GM19043 (cell line): ENCODE data around the gene XKR7.

ENCODE experiments used
- ATAC-seq: cut with Tn5 transposase; IDR thresholded peaks from one replicate; pipeline ENCODE4 v1.9.1; 2021; ENCODE audit warnings: low read depth; ENCODE audit not compliant: unreplicated experiment

The XKR7 gene

DNA sequence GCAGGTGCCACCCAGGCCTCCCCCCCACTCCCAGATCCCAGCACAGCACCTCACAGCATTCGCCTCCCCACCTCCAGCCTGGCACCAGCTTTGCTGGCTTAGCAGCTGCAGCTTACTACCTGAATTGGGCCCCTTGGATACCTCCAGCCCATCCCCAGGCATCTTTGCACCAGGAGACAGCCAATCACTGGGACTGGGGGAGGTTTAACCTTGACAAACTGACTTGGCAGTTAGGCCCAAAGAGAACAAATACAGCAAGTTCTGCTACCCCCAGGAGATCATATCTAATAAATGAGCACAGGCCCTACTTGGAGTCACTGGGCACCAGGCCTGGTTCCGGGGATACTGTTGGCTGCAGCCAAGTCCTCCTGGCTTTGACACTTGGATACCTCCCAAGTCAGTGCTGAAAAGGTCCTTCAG, 24.9 kb upstream of the XKR7 start:
- ATAC-seq, result no peak

DNA sequence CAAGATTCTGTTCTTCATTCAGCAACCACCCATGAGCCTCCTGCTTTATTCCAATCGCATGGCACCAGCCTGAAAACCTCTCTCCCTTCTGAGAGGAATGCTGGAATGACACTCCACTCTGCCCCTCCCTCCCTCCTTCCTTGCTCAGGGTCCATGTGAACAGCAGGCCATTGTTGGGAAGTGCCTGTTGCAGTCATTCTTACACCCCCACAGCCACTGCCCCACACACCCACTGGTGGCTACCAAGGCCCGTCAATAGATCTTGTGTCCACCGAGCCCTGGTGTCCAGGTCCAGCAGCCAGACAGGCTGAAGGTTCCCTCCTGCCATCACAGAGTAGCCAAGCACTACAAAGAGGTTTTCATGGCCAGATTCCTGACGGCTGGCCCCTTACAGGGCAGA, 22.6 kb upstream of the XKR7 start:
- no peak for ATAC-seq

DNA sequence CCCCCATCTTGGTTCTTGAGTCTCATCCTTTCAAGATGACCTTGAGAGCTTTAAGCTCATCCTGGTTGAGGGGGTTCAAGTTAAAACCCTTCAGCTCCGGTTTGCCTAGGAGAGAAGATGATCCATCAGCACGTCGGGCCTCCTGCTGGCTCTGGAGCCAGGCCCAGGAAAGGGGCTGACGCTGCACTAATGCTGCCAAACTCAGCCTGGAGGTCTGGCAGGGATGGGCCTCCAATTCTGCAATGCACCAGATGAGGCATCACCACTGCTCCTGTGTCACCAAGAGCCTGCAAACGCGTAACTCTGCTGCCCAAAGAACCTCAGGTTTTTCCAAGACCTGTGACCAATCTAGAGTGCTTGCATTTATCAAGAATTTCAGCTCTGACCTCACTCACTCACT, 22.2 kb upstream of the XKR7 start:
- ATAC-seq, result no peak

DNA sequence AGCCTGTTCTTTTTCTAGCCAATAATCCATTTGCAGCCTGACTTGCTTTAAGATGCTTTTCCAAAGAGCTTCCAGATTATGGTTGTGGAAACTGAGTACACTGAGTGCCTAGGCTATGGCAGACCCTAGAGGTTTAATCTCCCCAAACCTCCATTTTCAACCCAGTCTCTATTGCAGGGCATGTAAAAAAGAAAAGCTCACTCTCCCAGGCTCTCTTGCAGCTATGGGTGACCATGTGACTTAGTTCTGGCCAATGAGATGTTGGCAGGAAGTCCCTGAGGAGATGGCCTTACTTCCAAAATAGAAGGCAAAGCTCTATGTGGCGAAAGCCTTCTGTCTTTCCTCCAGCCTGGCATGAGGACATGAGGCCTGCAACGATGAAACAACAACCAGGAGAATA, 19.9 kb upstream of the XKR7 start:
- no peak for ATAC-seq

DNA sequence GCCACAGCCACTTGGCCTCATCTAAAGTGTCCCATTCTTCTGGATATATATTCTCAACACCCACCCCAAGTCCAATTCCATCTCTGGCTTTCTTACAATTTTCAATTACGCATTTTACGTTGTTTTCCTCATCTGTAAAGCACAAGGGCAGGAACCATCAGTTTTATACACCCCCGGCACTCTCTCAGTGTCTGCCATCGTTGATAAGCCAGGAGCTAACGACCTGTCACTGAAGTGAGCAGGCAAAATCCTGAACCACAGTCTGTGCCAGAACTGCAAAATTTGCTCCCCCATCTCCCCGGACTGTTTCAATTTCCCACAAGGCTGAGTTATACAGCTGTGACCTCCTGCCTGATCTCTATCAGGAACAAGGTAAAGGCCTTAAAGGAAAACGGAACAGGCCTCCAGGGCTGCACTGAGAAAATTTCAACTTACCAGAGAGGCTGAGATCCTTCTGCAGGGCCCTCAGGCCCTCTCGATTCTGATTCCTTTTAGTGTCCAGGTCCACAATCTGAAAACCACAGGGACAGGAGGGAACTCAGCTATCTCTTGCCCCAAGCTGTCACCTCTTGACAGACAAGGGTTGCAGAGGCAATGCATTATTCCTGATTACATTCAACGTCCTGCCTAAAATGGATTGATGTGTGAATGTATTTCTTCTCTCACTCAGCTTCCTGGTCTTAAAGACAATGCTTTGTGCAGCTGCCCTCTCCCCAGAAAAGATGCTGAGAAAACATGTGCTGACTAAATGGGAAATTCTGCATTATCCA, 17.9 kb upstream of the XKR7 start:
- no peak for ATAC-seq

DNA sequence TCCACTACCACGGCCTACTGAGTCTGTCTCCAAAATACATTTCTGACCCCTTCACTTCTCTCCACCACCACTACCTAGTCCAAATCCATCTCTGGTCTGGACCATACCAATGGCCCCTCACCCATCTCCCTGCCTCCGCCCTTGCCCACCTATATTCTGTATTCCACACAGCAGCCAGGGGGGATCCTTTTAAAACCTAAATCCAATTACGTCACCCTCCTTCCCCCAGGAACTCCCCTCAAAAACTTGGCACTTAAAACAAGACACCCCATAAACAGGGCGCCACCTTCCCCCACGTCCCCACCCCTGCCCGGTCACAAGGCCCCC, 16.8 kb upstream of the XKR7 start:
- ATAC-seq, result no peak

DNA sequence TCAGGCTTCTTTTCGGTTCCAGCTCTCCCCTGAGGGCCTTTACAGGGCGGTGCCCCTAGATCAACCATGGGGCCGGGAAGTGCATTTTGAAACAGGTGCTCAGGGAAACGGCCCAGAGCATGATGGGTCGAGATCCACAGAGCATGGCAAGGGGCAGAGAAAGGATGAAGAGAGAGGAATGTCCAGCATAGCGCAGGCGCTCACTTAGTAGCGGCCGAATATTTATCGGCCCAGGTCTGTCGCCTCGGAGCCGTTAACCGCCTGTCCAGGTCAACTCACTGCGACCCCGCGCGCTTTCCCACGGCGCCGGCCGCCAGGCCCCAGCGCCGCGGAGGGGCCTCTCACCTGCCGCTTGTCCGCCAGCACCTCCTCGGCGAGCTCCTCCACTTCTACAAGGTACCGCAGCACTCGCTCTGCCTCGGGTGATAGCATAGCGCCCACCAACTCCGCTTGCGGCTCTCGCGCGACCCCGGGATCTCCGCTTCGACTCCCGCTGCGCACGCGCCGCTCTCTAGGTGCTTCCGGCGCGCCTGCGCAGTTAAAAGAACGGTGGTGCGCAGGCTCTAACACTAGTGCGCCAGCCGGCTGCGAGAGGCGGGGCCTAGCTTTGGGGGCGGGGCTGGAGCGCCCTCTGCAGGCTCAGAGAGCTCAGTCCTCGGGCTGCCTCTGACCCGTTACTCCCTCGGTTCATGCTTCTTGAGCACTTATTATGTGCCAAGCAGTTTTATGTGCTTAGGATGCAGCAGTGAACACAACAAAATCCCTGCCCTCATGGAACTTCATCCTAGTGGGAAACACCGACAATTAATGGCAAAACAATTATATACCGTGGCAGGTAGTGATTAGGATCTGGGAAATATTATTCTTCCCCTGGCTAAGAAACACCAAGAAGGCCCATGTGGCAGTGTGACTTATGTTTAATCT, 16.2 kb upstream of the XKR7 start, which contains the start of gene PDRG1:
PDRG1 (minus strand) TSS at position 517 of the 924 bp plus-strand sequence; CDS start at position 432, 85 bp downstream.
- ATAC-seq, result peak; percentile 91

DNA sequence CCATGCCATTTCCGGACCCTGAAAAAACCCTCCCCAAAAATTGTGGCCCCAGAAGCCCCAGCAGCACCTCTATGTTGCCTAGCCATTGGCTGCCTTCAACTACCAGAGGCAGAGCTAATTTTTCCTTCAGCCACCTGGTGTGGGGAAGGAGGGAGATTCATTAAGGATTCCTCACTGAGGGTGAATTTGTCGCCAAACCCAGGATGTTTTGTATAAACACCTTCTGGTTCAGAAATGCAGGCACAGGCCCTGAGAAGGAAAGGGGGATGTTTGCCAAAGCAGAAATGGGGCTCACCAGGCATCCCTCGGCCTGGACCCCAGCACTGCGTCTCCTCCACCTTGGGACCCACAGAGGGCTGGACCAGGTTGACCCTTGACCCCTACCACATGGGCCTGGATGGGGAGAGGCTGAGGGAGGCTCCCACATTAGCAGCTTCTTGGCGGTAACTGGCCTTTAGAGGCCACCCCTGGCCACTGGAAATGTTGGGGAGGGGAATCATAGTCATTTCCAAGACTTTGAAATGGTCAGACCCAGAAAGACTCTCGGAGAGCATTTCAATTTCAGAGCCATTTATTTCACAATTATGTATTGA, 14.3 kb upstream of the XKR7 start:
- ATAC-seq, result no peak

DNA sequence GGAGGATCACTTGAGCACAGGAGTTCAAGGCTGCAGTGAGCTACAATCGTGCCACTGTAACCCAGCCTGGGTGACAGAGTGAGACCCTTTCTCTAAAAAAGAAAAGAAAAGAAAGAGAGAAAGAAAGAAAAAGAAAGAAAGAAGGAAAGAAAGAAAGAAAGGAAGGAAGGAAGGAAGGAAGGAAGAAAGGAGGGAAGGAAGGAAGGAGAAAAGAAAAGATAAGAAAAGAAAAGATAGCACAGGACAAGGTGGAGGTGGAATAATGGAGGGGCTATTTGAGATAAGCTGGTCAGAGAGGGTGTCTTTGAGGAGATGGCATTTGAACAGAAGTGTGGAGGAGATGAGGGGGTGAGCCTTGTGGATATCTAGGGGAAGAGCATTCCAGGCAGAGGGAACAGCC, 13.5 kb upstream of the XKR7 start:
- no peak for ATAC-seq

DNA sequence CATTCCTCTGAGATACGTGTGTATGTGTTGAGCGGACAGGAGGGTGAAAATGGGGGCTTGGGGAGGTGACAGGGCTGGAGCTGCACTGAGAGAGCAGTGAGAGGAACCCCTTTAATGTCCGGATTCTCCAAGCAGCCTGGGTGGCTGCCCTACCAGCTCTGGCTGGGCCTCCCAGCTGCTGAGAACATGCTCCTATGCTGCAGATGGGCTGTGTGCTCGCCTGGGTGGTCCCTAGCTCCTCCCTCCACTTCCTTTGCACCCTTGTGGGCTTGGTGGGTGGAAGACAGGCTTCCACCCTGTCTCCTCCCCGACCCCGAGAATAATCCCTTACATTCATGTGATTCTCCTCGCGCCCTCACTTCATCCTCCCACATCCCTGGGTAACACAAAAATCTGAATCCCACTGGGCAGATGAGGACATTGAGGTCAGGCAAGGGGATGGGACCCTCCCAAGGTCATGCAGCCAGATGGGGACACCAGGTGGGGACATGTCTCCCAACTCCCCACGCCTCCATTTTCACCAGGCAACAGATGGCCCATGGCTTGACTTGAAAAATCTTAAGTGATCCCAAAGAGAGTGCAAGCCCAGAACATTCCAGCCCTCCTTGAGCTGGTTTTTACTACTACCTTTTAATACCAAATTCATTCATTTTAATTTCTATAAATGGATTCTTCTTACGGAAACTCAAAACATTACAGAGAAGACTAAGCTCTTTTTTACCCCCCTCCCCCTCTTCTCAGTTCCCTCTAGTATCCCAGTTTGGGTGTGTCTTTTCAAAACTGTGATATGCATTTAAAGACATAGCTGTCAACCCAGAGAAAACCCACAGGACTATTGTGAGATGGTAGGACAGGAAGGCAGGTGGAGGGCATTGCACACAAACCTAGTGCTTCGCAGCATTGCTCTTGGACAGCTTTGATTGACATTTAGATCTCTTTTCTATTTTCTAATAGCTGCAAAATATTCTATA, 11.1 kb upstream of the XKR7 start:
- no peak for ATAC-seq

DNA sequence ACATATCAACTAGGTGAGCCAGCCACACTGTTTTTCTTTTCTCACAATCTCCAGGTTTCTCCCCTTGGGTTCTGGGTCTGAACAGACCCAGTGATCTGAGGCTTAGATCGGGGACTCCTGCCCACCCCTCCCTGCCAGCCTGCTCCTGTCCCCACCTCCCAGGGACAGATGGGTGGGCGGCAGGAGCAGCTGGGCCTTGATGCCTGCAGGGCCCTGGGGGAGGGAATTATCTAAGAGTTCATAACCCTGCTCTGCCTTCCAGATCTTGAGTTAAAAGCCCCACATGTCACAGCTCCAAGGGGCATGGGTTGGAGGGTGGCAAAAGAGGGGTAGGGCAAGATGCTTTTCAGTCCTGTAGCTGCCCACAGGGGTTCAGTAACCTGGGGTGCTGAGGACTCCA, 5.2 kb upstream of the XKR7 start:
- no peak for ATAC-seq

DNA sequence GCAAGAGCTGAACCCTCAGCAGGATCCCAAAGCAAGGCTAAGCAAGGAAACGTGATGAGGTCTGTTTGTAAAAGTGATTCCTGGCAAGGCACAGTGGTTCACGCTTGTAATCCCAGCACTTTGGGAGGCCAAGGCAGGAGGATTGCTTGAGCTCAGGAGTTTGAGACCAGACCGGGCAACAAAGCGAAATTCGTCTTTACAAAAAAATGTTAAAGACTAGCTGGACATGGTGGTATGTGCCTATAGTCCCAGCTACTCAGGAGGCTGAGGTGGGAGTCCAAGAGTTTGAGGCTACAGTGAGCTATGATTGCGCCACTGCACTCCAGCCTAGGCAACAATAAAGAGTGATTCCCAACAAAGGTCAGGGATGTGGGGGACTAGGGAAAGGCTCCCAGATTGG, 4.1 kb upstream of the XKR7 start:
- ATAC-seq, result no peak

DNA sequence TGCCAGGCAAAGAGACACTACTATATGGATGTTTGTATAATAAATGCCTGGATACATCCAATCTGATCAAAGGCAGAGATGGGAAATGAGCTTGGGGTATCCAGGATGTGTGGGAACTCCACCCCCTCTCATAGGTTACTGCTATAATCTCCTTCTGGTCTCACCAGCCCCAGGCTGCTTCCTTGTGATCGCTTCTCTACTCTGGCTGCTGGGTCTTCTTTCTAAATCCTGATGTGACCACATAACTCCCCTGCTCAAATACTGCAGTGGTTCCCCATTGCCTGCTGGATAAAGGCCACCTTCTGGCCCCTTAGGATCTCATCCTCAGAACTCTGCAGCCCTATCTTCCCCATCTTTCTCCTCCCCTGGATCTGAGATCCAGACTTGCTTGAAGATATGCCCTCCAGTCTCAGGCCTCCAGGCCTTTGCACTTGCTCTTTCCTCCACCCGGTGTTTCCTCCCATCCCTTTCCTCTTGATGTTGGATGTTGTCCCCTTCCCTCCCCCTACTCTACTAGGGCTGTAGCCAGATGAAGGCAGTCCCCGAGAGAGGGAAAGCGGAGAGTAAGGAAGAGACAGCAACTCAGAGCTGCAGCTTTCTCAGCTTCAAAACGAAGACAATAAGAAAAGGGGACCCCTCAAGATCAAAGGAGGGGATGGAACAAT, 828 bp upstream of the XKR7 start:
- no peak for ATAC-seq

DNA sequence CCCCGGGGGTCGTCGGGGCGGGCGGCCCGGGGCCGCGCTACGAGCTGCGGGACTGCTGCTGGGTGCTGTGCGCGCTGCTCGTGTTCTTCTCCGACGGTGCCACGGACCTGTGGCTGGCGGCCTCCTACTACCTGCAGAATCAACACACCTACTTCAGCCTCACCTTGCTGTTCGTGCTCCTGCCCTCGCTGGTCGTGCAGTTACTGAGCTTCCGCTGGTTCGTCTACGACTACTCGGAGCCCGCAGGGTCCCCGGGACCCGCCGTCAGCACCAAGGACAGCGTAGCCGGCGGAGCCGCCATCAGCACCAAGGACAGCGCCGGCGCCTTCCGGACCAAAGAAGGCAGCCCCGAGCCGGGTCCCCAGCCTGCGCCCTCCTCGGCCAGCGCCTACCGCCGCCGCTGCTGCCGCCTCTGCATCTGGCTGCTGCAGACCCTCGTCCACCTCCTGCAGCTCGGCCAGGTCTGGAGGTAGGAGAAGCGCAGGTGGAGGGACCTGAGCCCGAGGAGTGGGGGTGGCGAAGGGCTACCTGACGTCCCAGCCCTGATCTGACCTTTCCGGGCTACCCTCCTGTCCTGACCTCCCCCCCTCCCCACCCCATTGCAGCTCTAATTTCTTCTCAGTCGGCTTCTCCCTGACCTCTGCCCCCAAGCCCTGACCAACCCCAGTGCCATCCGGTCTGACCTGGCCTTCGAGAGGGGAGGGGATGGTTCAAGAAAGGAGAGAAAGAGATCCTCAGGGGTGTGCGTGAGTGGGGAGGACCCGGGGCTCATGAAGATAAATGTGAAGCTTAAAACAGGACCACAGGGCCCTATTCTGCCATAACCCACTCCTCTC, 558 bp downstream of the XKR7 start:
- ATAC-seq, result no peak

DNA sequence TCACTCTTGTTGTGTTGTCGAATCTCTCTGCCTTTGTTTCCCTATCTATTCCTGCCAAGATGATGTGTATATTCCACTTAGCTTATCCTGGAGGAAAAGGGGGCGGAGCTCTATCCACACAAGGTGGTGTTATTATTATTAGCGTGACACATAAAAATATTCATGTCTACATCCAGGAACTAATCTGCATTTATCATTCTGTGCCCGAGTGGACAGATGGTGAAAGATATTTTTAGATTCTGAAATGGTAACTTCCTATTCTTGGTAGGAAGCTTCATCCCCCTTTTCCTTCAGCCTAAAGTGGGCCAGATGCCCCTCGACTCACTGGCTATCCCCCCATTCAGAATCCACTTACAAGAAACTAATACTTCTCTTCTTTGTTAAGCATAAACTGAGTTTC, 2.0 kb downstream of the XKR7 start:
- no peak for ATAC-seq

DNA sequence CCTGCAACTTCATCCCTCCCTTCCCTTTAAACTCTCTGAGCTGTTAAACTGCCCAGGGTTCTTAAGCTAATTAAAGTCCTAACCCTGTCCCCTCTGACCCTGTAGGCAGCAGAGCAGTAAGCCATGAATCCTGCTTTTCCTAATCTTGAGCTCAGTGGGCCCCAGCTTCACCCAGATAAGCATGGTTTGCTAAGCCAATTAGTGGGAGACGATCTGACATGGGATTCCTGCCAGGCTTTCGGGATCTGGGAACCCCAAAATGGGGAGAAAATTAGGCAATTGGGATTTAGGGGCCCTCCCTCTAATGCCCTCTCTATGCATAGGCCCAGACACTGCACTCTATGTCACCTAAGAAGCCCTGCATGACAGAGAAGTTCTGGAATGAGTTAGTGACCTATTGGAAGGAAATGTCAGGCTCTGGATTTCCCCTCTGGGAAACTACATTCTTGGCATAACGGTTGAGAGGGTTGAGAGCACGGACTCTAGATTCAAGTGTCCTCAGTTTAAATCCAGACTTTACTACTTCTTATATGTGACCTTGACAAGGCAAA, 4.6 kb downstream of the XKR7 start:
- ATAC-seq, result no peak

DNA sequence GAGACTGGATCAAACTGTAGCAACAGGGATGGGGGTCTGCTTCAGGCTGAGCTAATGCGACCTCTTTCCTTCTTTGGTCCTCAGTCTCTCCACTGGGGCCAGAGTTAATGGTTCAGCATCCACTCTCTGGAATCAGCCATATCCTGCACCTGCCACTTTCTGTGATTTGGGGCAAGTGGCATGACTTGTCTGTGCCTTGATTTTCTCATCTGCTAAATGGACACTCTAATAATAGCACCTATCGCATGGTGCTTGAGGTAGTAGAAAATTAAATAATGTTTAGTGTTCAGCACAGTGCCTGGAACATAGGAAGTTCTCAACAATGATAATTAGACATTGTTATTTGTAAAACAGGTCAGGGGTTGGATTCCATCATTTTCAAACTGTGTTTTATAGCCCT, 6.3 kb downstream of the XKR7 start:
- ATAC-seq, result no peak

DNA sequence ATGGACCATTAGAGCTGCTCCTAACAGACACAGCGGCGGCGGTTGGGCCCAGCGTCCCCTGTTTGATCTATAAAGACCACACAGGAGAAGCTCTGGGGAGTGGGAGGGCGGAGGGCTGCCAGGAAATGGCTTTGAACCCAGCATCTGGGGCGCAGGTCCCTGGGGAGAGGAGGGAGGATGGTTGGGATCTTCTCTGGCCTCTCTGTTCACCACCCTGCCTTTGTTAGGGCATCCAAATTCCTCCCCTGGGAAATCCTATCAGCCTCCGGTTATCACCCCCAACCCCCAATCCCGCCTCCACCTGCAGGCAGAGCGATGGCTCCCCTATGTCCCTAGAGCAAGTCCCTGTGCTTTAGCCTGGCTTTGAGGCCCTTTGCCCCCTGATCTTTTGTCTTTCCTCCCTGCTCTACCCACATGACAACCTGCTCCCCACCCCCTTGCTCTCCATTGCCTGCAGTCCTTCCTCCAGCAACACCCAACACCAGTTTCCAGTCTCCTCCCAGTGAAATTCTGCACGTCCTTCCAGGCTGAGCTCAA, 7.1 kb downstream of the XKR7 start:
- ATAC-seq, result no peak
